Measurements from ENCODE around the gene ASAP2.

DNA sequence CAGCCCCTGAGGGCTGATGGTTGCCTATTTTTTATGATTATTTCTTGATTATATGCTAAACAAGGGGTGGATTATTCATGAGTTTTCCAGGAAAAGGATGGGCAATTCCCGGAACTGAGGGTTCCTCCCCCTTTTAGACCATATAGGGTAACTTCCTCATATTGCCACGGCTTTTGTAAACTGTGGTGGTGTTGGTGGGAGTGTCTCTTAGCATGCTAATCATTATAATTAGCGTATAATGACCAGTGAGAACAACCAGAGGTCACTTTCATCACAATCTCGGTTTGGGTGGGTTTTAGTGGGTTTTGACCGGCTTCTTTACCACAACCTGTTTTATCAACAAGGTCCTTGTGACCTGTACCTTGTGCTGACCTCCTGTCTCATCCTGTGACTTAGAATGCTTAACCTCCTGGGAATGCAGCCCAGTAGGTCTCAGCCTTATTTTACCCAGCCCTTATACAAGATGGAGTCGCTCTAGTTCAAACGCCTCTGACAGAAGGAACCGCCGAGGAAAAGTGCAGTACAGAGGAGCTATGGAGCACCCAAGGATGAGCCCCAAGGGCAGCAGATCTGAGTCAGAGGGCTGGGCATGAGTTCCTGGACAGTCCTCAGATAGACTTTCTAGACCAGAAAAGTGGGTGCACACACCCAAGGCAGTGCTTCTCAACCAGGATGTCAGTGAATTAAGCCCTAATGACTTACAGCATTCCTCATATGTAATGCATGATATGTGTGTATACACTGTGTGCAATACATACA is 37.1 kb upstream of the ASAP2 start:
- TF ChIP-seq, protein P1, sequence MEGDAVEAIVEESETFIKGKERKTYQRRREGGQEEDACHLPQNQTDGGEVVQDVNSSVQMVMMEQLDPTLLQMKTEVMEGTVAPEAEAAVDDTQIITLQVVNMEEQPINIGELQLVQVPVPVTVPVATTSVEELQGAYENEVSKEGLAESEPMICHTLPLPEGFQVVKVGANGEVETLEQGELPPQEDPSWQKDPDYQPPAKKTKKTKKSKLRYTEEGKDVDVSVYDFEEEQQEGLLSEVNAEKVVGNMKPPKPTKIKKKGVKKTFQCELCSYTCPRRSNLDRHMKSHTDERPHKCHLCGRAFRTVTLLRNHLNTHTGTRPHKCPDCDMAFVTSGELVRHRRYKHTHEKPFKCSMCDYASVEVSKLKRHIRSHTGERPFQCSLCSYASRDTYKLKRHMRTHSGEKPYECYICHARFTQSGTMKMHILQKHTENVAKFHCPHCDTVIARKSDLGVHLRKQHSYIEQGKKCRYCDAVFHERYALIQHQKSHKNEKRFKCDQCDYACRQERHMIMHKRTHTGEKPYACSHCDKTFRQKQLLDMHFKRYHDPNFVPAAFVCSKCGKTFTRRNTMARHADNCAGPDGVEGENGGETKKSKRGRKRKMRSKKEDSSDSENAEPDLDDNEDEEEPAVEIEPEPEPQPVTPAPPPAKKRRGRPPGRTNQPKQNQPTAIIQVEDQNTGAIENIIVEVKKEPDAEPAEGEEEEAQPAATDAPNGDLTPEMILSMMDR (IDR thresholded peaks at IDR 0.05; ENCODE audit: insufficient read depth, low read length): no peak
- TF ChIP-seq GABPA (IDR thresholded peaks at IDR 0.05; ENCODE audit: low read depth): no peak
